ENCODE results near the gene BRIX1. TPM values are rescaled to one million over a fixed set of nuclear protein-coding genes. Genes with fewer than 3 reads are reported as not detected.

The BRIX1 gene
- total RNA-seq, 6 experiments from 2014 or later: 4.9 to 9.4 (median 8.1) TPM

DNA sequence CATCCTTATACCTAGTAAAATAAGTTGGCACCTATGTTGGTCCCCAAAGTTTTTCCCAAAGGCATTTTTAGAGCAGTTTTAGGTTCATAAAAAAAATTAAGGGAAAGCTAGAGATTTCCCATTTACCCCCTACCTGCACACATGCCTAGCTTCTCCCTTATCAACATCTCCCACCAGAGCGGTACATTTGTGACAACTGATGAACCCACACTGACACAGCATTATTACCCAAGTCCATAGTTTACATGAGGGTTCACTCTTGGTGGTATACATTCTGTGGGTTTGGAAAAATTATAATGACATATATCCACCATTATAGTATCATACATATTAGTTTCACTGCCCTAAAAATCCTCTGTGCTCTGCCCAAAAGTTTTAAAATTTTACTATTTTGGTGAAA is 12.3 kb upstream of the BRIX1 start:
- H3K4me3 ChIP-seq: no peak overlapping the region
- no peaks in the 10 kb centered on the region for H3K27me3 ChIP-seq
- WGBS (ENCODE audit: insufficient coverage, low coverage, low lambda C conversion rate, missing lambda C conversion rate): 83% methylated on average over 1 of the region's 1 CpG
- H3K36me3 ChIP-seq: no peaks in the 10 kb centered on the region
- TF ChIP-seq POLR2A (IDR thresholded peaks at IDR 0.05): no peak
- H3K4me1 ChIP-seq: no peaks in the 10 kb centered on the region
- no peak overlapping the region for H3K27ac ChIP-seq
- intact Hi-C loops (cut with DNase I): loop anchor here in 1 of 2 donors (5.0 kb wide), 1 partner anchor 426 kb away; no protein-coding TSS in a partner anchor
- DNase-seq: no peak
- H3K9me3 ChIP-seq: no peaks in the 10 kb centered on the region
- ATAC-seq: no peak

DNA sequence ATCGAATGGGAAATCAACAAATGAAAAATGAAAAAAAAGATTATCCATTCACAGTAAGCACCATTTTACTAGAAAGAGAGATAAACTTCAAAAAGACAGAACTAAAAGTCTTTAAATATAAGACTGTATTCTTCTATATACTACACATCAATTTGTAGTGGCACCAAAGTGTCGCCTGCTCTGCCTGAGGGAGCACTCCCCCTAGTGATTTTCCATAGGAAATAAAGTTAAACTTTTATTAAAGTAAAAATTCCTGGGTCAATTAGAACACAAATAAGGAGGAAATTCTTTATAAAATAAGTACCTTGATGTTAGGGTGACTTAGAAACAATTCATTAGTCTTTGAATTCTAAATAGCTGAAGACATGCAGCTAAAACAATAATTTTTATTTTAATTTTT is 9.9 kb upstream of the BRIX1 start:
- 81% methylated on average over 2 of the region's 2 CpGs for WGBS (ENCODE audit: insufficient coverage, low coverage, low lambda C conversion rate, missing lambda C conversion rate)
- DNase-seq (no peak), ATAC-seq (peak in 1 of 4 donors; percentile 27)
- no peak overlapping the region for H3K27ac ChIP-seq
- H3K27me3 ChIP-seq: no peaks in the 10 kb centered on the region
- intact Hi-C loops (cut with DNase I): no loop called here
- H3K36me3 ChIP-seq: peaks cover 0 to 5% (median 3%) of the 10 kb centered on the region in 4 donors
- H3K9me3 ChIP-seq: no peaks in the 10 kb centered on the region
- no peaks in the 10 kb centered on the region for H3K4me1 ChIP-seq
- TF ChIP-seq, protein P1, sequence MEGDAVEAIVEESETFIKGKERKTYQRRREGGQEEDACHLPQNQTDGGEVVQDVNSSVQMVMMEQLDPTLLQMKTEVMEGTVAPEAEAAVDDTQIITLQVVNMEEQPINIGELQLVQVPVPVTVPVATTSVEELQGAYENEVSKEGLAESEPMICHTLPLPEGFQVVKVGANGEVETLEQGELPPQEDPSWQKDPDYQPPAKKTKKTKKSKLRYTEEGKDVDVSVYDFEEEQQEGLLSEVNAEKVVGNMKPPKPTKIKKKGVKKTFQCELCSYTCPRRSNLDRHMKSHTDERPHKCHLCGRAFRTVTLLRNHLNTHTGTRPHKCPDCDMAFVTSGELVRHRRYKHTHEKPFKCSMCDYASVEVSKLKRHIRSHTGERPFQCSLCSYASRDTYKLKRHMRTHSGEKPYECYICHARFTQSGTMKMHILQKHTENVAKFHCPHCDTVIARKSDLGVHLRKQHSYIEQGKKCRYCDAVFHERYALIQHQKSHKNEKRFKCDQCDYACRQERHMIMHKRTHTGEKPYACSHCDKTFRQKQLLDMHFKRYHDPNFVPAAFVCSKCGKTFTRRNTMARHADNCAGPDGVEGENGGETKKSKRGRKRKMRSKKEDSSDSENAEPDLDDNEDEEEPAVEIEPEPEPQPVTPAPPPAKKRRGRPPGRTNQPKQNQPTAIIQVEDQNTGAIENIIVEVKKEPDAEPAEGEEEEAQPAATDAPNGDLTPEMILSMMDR (IDR thresholded peaks at IDR 0.05): peak; percentile 19 to 45 (median 38)
- no peak for TF ChIP-seq POLR2A (IDR thresholded peaks at IDR 0.05)
- H3K4me3 ChIP-seq: no peak overlapping the region

DNA sequence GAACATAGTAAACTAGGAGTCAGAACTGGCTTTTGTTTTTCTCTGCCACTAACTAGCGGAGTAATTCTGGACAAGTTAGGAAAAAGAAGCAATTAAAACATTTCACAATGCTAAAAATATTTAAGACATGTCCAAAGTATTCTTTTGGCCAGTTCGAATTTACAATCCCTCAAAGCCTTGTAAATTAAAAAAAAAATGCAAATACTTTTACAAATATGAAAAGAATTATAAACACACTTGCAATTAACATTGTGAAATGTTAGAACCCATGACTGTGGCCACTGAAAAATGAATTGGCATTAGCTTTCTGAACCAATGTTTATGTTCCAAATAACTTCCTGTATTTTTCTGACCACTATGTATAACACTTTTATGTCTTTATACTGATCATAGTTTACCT is 2.4 kb upstream of the BRIX1 start:
- no peaks in the 10 kb centered on the region for H3K27me3 ChIP-seq
- H3K4me3 ChIP-seq: no peak overlapping the region
- H3K36me3 ChIP-seq: peaks cover 0 to 22% (median 6%) of the 10 kb centered on the region in 4 donors
- WGBS (ENCODE audit: insufficient coverage, low coverage, low lambda C conversion rate, missing lambda C conversion rate): 80% methylated on average over 2 of the region's 2 CpGs
- TF ChIP-seq POLR2A (IDR thresholded peaks at IDR 0.05): no peak
- TF ChIP-seq, protein P1 (IDR thresholded peaks at IDR 0.05): no peak
- no peaks in the 10 kb centered on the region for H3K9me3 ChIP-seq
- no peak overlapping the region for H3K27ac ChIP-seq
- DNase-seq (no peak), ATAC-seq (no peak)
- H3K4me1 ChIP-seq: peaks cover 0 to 18% (median 8%) of the 10 kb centered on the region in 4 donors
- intact Hi-C loops (cut with DNase I): no loop called here

DNA sequence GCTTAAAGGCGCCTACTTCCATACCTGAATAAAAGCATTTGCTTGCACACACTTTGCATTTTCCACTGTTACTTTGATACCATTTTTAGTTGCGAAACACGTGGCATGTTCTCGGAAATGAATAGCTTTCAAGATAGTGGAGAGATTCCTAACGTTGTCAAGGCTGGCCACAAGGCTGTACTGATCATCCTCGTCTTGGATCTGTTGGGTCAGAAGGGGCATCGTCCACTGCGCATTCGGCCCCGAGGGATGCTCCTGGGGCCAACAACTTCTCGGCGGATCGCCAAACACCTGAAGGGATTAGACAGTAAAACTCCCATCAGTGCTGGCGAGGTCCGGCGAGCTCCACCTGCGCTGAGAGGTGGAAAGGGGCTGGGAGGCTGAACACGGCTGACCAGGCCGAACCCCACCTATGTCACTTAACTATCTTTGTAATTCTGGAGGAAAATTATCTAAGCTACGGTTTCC is 806 bp upstream of the BRIX1 start:
- peak; percentile 41 to 62 (median 54) for DNase-seq
- H3K36me3 ChIP-seq: peaks cover 0 to 25% (median 5%) of the 10 kb centered on the region in 4 donors

DNA sequence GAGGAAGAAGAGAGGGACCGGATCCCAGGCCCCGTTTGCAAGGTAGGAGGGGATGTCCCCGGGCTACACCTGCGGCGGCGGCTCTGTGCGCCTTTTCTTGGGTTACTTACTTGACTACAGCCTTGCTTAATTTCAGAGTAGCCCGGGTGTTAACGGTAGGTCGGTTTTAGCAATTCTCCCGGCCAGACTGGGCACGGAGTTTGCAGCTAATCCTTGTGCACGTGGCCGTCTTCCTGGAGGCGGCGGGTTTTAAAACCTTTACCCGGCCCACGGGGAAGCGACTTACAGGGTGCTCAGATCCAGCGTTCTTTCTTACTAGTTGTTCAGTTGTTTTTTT is 313 bp downstream of the BRIX1 start:
- Histone ChIP-seq H3K36me3 (peaks cover 0 to 27% (median 7%) of the 10 kb centered on the region in 4 donors), H3K27ac (peak overlapping the region; percentile 60 to 74 (median 69)), H3K4me3 (peak overlapping the region; percentile 87 to 96 (median 90)), H3K9me3 (no peaks in the 10 kb centered on the region), H3K4me1 (peaks cover 0 to 18% (median 8%) of the 10 kb centered on the region in 4 donors), H3K27me3 (no peaks in the 10 kb centered on the region)
- no peak for TF ChIP-seq POLR2A (IDR thresholded peaks at IDR 0.05)
- TF ChIP-seq, protein P1 (IDR thresholded peaks at IDR 0.05): no peak
- WGBS (ENCODE audit: insufficient coverage, low coverage, low lambda C conversion rate, missing lambda C conversion rate): 0% methylated on average over 10 of the region's 20 CpGs
- DNase-seq: no peak
- peak; percentile 14 to 33 (median 24) for ATAC-seq
- intact Hi-C loops (cut with DNase I): no loop called here

More for the DNA sequence above, 806 bp upstream of the BRIX1 start:
- peak overlapping the region; percentile 87 to 96 (median 90) for H3K4me3 ChIP-seq
- peak; percentile 2 to 18 (median 6) for ATAC-seq
- no peak for TF ChIP-seq POLR2A (IDR thresholded peaks at IDR 0.05)
- TF ChIP-seq, protein P1 (IDR thresholded peaks at IDR 0.05): no peak
- WGBS (ENCODE audit: insufficient coverage, low coverage, low lambda C conversion rate, missing lambda C conversion rate): 2% methylated on average over 12 of the region's 20 CpGs
- no peaks in the 10 kb centered on the region for H3K9me3 ChIP-seq
- peaks cover 0 to 18% (median 8%) of the 10 kb centered on the region in 4 donors for H3K4me1 ChIP-seq
- H3K27me3 ChIP-seq: no peaks in the 10 kb centered on the region
- peak overlapping the region; percentile 46 to 74 (median 69) for H3K27ac ChIP-seq
- intact Hi-C loops (cut with DNase I): no loop called here
